Motor neuron (in vitro differentiated cells): ENCODE measurements around the gene SLC44A5. TPM values are rescaled to one million over a fixed set of nuclear protein-coding genes. Genes with fewer than 3 reads are reported as not detected.
"Not testable (repeated sequence)": the region's sequence is repeated elsewhere in the genome, so short reads cannot be mapped to it uniquely, and the experiment has no call there.

ENCODE experiments used
- ATAC-seq, 8 experiments: fragments of 200-7000 bp; cut with Tn5 transposase; replicated peaks in 6 of 8; 2 replicates each; pipeline ENCODE4 v1.8.0; 2021; ENCODE audit warnings: mild to moderate bottlenecking in 8 of 8, moderate library complexity in 8 of 8
- H3K27ac ChIP-seq, 2 donors: fragments of 250-450 bp; sonication (Bioruptor Pico); 2 replicates each; pipeline ENCODE4 v1.9.0; 2021; ENCODE audit warnings: antibody characterized with exemption in 2 of 2, mild to moderate bottlenecking in 2 of 2, moderate library complexity in 1 of 2
- H3K4me1 ChIP-seq, 2 donors: fragments of 250-450 bp; sonication (Bioruptor Pico); replicated peaks in 1 of 2; 2 replicates each; pipeline ENCODE4 v1.6.1; 2021; ENCODE audit warnings: antibody characterized with exemption in 2 of 2, mild to moderate bottlenecking in 2 of 2, moderate library complexity in 1 of 2
- H3K4me3 ChIP-seq, 5 donors: fragments of 250-450 bp; sonication (Bioruptor Pico); 2 replicates each; pipeline ENCODE4 v1.9.0; 2021; ENCODE audit warnings: antibody characterized with exemption in 5 of 5, mild to moderate bottlenecking in 5 of 5, moderate library complexity in 4 of 5
- WGBS, 10 experiments: fragments of 450-650 bp; shearing (Covaris generic); methylation state at CpG; one replicate each; pipeline ENCODE4 v1.0.0; 2022; 5-methylcytosine and 5-hydroxymethylcytosine counted together
- in situ Hi-C, 9 experiments: fragments of 400-800 bp; cut with MboI; loops; one replicate each; pipeline ENCODE4 v1.15.0; 2021; ENCODE audit warnings: low sequenced_read_pairs in 9 of 9, low pct_unique_long_range_greater_than_20kb in 2 of 9; ENCODE audit not compliant: unreplicated experiment in 9 of 9
- total RNA-seq, 8 experiments: library from RNA; unstranded; fragments of 300-600 nt; gene quantifications; 2 replicates each; pipeline versions ENCODE4 v1.2.3 to v1.2.4, GENCODE V29; 2022

The SLC44A5 gene
- total RNA-seq, 8 experiments from 2014 or later = 27.7 to 58.8 (median 52.0) TPM; not detected in 3

- Histone ChIP-seq H3K27ac (no peak overlapping the region), H3K4me1 (no peaks in the 10 kb centered on the region), H3K4me3 (no peak overlapping the region)
- in situ Hi-C loops = loop anchor here in 7 of 9 experiments (10.0 to 25.0 kb wide), 3 partner anchors 434 to 447 kb away; no protein-coding TSS in a partner anchor
- ATAC-seq = no peak
These were observed 402.1 kb downstream of the SLC44A5 start for GRCh38 chr1:75208862-75209261.

GRCh38 chr1:75203415-75204277 is 407.3 kb downstream of the SLC44A5 start:
- Histone ChIP-seq H3K4me1 (peaks cover 3 to 5% of the 10 kb centered on the region in 2 donors), H3K4me3 (no peak overlapping the region), H3K27ac (no peak overlapping the region)
- in situ Hi-C loops = loop anchor here in 7 of 9 experiments (10.0 to 25.0 kb wide), 3 partner anchors 429 to 441 kb away; no protein-coding TSS in a partner anchor
- 2 to 59% (median 42%) methylated on average over 5 to 8 of the region's 8 CpGs for WGBS, 10 experiments
- peak; percentile 70 to 86 (median 82) for ATAC-seq

GRCh38 chr1:75202751-75203150 is 408.2 kb downstream of the SLC44A5 start:
- in situ Hi-C loops = loop anchor here in 7 of 9 experiments (10.0 to 25.0 kb wide), 3 partner anchors 428 to 440 kb away; no protein-coding TSS in a partner anchor
- 64 to 97% (median 91%) methylated on average over 4 of the region's 4 CpGs for WGBS, 10 experiments
- Histone ChIP-seq H3K4me3 (no peak overlapping the region), H3K4me1 (peaks cover 4 to 5% of the 10 kb centered on the region in 2 donors), H3K27ac (no peak overlapping the region)
- no peak for ATAC-seq

- WGBS, 10 experiments = 44 to 90% (median 81%) methylated on average over 1 of the region's 1 CpG; no CpG with 5 or more reads in 2 of the 10 experiments
- H3K4me1 ChIP-seq = peaks cover 4 to 5% of the 10 kb centered on the region in 2 donors
These were observed 412.2 kb downstream of the SLC44A5 start for GRCh38 chr1:75198761-75199160.

GRCh38 chr1:75198163-75198562 is 412.8 kb downstream of the SLC44A5 start:
- Histone ChIP-seq H3K27ac (no peak overlapping the region), H3K4me1 (peaks cover 4 to 5% of the 10 kb centered on the region in 2 donors), H3K4me3 (no peak overlapping the region)
- no peak for ATAC-seq
- WGBS, 10 experiments = 0 to 100% (median 81%) methylated on average over 1 of the region's 1 CpG; no CpG with 5 or more reads in 4 of the 10 experiments
- in situ Hi-C loops = no loop called here

More at GRCh38 chr1:75198761-75199160, 412.2 kb downstream of the SLC44A5 start:
- in situ Hi-C loops = no loop called here
- H3K4me3 ChIP-seq = no peak overlapping the region
- no peak overlapping the region for H3K27ac ChIP-seq
- ATAC-seq = no peak

GRCh38 chr1:75188892-75189291 is 422.0 kb downstream of the SLC44A5 start:
- 0 to 100% (median 79%) methylated on average over 1 of the region's 1 CpG; no CpG with 5 or more reads in 2 of the 10 experiments for WGBS, 10 experiments
- no peak overlapping the region for H3K27ac ChIP-seq
- no peak overlapping the region for H3K4me3 ChIP-seq
- in situ Hi-C loops = no loop called here
- ATAC-seq = no peak
- no peaks in the 10 kb centered on the region for H3K4me1 ChIP-seq

GRCh38 chr1:75181214-75181955 is 429.5 kb downstream of the SLC44A5 start:
- ATAC-seq, in situ Hi-C loops, H3K4me3 ChIP-seq, H3K27ac ChIP-seq, H3K4me1 ChIP-seq: not testable (repeated sequence)
- 19 to 93% (median 81%) methylated on average over 1 to 13 of the region's 13 CpGs for whole genome bisulfite sequencing, 10 experiments

- Histone ChIP-seq H3K27ac (no peak overlapping the region), H3K4me3 (no peak overlapping the region), H3K4me1 (no peaks in the 10 kb centered on the region)
- in situ Hi-C loops = no loop called here
- no peak for ATAC-seq
- 7 to 100% (median 75%) methylated on average over 1 to 2 of the region's 2 CpGs for WGBS, 10 experiments
These were observed 436.7 kb downstream of the SLC44A5 start for GRCh38 chr1:75174031-75174760.

GRCh38 chr1:75172556-75172955 is 438.4 kb downstream of the SLC44A5 start:
- Histone ChIP-seq H3K4me1 (no peaks in the 10 kb centered on the region), H3K4me3 (no peak overlapping the region), H3K27ac (no peak overlapping the region)
- in situ Hi-C loops = no loop called here
- ATAC-seq = no peak
- 0 to 40% (median 17%) methylated on average over 1 of the region's 1 CpG; no CpG with 5 or more reads in 3 of the 10 experiments for WGBS, 10 experiments

GRCh38 chr1:75171876-75172275 is 439.0 kb downstream of the SLC44A5 start:
- in situ Hi-C loops = no loop called here
- no peak overlapping the region for H3K4me3 ChIP-seq
- 0 to 83% (median 66%) methylated on average over 1 of the region's 1 CpG; no CpG with 5 or more reads in 4 of the 10 experiments for WGBS, 10 experiments

GRCh38 chr1:75170981-75171380 is 439.9 kb downstream of the SLC44A5 start:
- no peak overlapping the region for H3K27ac ChIP-seq
- no peak overlapping the region for H3K4me3 ChIP-seq
- no peaks in the 10 kb centered on the region for H3K4me1 ChIP-seq
- 0 to 100% (median 70%) methylated on average over 1 to 2 of the region's 2 CpGs; no CpG with 5 or more reads in 1 of the 10 experiments for WGBS, 10 experiments
- no peak for ATAC-seq
- in situ Hi-C loops = no loop called here

More at GRCh38 chr1:75171876-75172275, 439.0 kb downstream of the SLC44A5 start:
- no peak overlapping the region for H3K27ac ChIP-seq
- H3K4me1 ChIP-seq = no peaks in the 10 kb centered on the region
- ATAC-seq = no peak

- ATAC-seq = no peak
- Histone ChIP-seq H3K4me3 (no peak overlapping the region), H3K27ac (no peak overlapping the region), H3K4me1 (no peaks in the 10 kb centered on the region)
- in situ Hi-C loops = no loop called here
- 0 to 100% (median 87%) methylated on average over 1 to 2 of the region's 2 CpGs; no CpG with 5 or more reads in 1 of the 10 experiments for WGBS, 10 experiments
These were observed 440.9 kb downstream of the SLC44A5 start for GRCh38 chr1:75170011-75170410.
